ENCODE results near the gene AFF2. TPM values are rescaled to one million over a fixed set of nuclear protein-coding genes. Genes with fewer than 3 reads are reported as not detected.
A peak's percentile ranks its signal among the peaks of the same experiment; 100 is the strongest.

Gene AFF2
- total RNA-seq, 1 experiment from 2014 or later, result 0.02 TPM

GRCh38 chrX:148536961-148537360, 36.5 kb downstream of the AFF2 start:
- no peak for DNase-seq (ENCODE audit: low spot score)

GRCh38 chrX:148537556-148538182, 37.3 kb downstream of the AFF2 start:
- no peak for DNase-seq (ENCODE audit: low spot score)

- DNase-seq (ENCODE audit: low spot score), result no peak
Measured at GRCh38 chrX:148538582-148538981, 38.2 kb downstream of the AFF2 start.

GRCh38 chrX:148540114-148540513, 39.7 kb downstream of the AFF2 start:
- DNase-seq (ENCODE audit: low spot score), result no peak

GRCh38 chrX:148540671-148541583, 40.5 kb downstream of the AFF2 start:
- no peak for DNase-seq (ENCODE audit: low spot score)

- DNase-seq (ENCODE audit: low spot score), result no peak
Measured at GRCh38 chrX:148541584-148541940, 41.1 kb downstream of the AFF2 start.

- no peak for DNase-seq (ENCODE audit: low spot score)
Measured at GRCh38 chrX:148542481-148543255, 42.3 kb downstream of the AFF2 start.

- no peak for DNase-seq (ENCODE audit: low spot score)
Measured at GRCh38 chrX:148552775-148553174, 52.4 kb downstream of the AFF2 start.

GRCh38 chrX:148555101-148555500, 54.7 kb downstream of the AFF2 start:
- no peak for DNase-seq (ENCODE audit: low spot score)

GRCh38 chrX:148555571-148556243, 55.3 kb downstream of the AFF2 start:
- DNase-seq (ENCODE audit: low spot score), result no peak

GRCh38 chrX:148556498-148556897, 56.1 kb downstream of the AFF2 start:
- no peak for DNase-seq (ENCODE audit: low spot score)

- DNase-seq (ENCODE audit: low spot score), result no peak
Measured at GRCh38 chrX:148562846-148563245, 62.4 kb downstream of the AFF2 start.

- peak; percentile 90 for DNase-seq (ENCODE audit: low spot score)
Measured at GRCh38 chrX:148567229-148567628, 66.8 kb downstream of the AFF2 start.

GRCh38 chrX:148567779-148568178, 67.4 kb downstream of the AFF2 start:
- DNase-seq (ENCODE audit: low spot score), result peak; percentile 11

GRCh38 chrX:148568763-148569162, 68.3 kb downstream of the AFF2 start:
- no peak for DNase-seq (ENCODE audit: low spot score)

- no peak for DNase-seq (ENCODE audit: low spot score)
Measured at GRCh38 chrX:148572337-148572736, 71.9 kb downstream of the AFF2 start.

- DNase-seq (ENCODE audit: low spot score), result no peak
Measured at GRCh38 chrX:148573119-148573518, 72.7 kb downstream of the AFF2 start.

- DNase-seq (ENCODE audit: low spot score), result no peak
Measured at GRCh38 chrX:148574237-148574973, 74.0 kb downstream of the AFF2 start.

- no peak for DNase-seq (ENCODE audit: low spot score)
Measured at GRCh38 chrX:148576396-148576795, 76.0 kb downstream of the AFF2 start.

- no peak for DNase-seq (ENCODE audit: low spot score)
Measured at GRCh38 chrX:148577741-148578140, 77.3 kb downstream of the AFF2 start.

- no peak for DNase-seq (ENCODE audit: low spot score)
Measured at GRCh38 chrX:148580016-148580415, 79.6 kb downstream of the AFF2 start.
